GM12864 (cell line): ENCODE measurements around the gene LRRC75B.

Source experiments
- DNase-seq: peaks from one replicate; pipeline ENCODE4 v3.0.0-alpha.2; 2011; ENCODE audit warnings: low read depth
- H3K4me3 ChIP-seq: 2 replicates; pipeline ENCODE4 v1.5.1; 2011; ENCODE audit warnings: mild to moderate bottlenecking, low read depth, low read length, control low read depth
- CTCF ChIP-seq: IDR thresholded peaks from 2 replicates; pipeline ENCODE4 v1.5.1; 2011; ENCODE audit warnings: low read depth, mild to moderate bottlenecking, moderate library complexity, low read length, control low read depth, inconsistent platforms; ENCODE audit errors: missing control alignments

LRRC75B gene

GRCh38 chr22:24585461-24585860 is 7.4 kb downstream of the LRRC75B start:
- no peak overlapping the region for H3K4me3 ChIP-seq
- no peak for TF ChIP-seq CTCF
- no peak for DNase-seq

- TF ChIP-seq CTCF, result no peak
- DNase-seq, result no peak
- no peak overlapping the region for H3K4me3 ChIP-seq
Observed at GRCh38 chr22:24584871-24585411, 7.9 kb downstream of the LRRC75B start.

GRCh38 chr22:24584166-24584790 is 8.6 kb downstream of the LRRC75B start:
- DNase-seq, result no peak
- no peak overlapping the region for H3K4me3 ChIP-seq
- TF ChIP-seq CTCF, result no peak

- no peak for DNase-seq
- no peak overlapping the region for H3K4me3 ChIP-seq
- TF ChIP-seq CTCF, result no peak
Observed at GRCh38 chr22:24583221-24584165, 9.4 kb downstream of the LRRC75B start.

GRCh38 chr22:24582056-24582814 is 10.6 kb downstream of the LRRC75B start:
- no peak for DNase-seq
- TF ChIP-seq CTCF, result no peak
- no peak overlapping the region for H3K4me3 ChIP-seq

- no peak for DNase-seq
- H3K4me3 ChIP-seq, result no peak overlapping the region
- no peak for TF ChIP-seq CTCF
Observed at GRCh38 chr22:24580276-24580675, 12.6 kb downstream of the LRRC75B start.
